Liver (tissue), 3 donors: Measurements from ENCODE around the gene SNX20.

ENCODE experiments used
- ATF3 ChIP-seq: IDR thresholded peaks from 2 replicates; pipeline ENCODE4 v1.6.1; 2016; ENCODE audit warnings: antibody characterized with exemption
- GABPA ChIP-seq, 2 donors: IDR thresholded peaks in 1 of 2; conservative IDR thresholded peaks in 1 of 2; 2 replicates each; pipeline ENCODE4 v1.6.1; 2016; ENCODE audit warnings: antibody characterized with exemption in 2 of 2, mild to moderate bottlenecking in 1 of 2, moderate library complexity in 1 of 2
- NR2F2 ChIP-seq: IDR thresholded peaks from 2 replicates; pipeline ENCODE4 v1.6.1; 2016; ENCODE audit warnings: antibody characterized with exemption
- RAD21 ChIP-seq, 2 donors: IDR thresholded peaks; 2 replicates each; pipeline ENCODE4 v1.6.1; 2016; ENCODE audit warnings: antibody characterized with exemption in 2 of 2, mild to moderate bottlenecking in 2 of 2
- SP1 ChIP-seq: IDR thresholded peaks from 2 replicates; pipeline ENCODE4 v1.6.1; 2018; ENCODE audit warnings: antibody characterized with exemption, mild to moderate bottlenecking
- TAF1 ChIP-seq: conservative IDR thresholded peaks from 2 replicates; pipeline ENCODE4 v1.6.1; 2016; ENCODE audit warnings: antibody characterized with exemption, mild to moderate bottlenecking
- ZBTB33 ChIP-seq: IDR thresholded peaks from 2 replicates; pipeline ENCODE4 v1.6.1; 2016; ENCODE audit warnings: antibody characterized with exemption
- TF ChIP-seq, protein P1 (sequence below): fragments of 150-350 bp; IDR thresholded peaks from 2 replicates; pipeline ENCODE4 v1.5.1; 2017; ENCODE audit warnings: improper control_type of control experiment, low read depth, low read length; ENCODE audit not compliant: missing input control
- TF ChIP-seq, protein P2 (sequence below): IDR thresholded peaks from 2 replicates; pipeline ENCODE4 v1.6.1; 2016; ENCODE audit warnings: antibody characterized with exemption
- donor health status: healthy.
- donor health status: healthy.

GRCh38 chr16:50681021-50681885 lies at the start of gene SNX20:
- TF ChIP-seq GABPA (IDR thresholded peaks at IDR 0.05 in 1 of 2, conservative IDR thresholded peaks at IDR 0.05 in 1 of 2) (no peak), SP1 (no peak), ZBTB33 (no peak), TAF1 (no peak), ATF3 (no peak), NR2F2 (no peak), RAD21 (IDR thresholded peaks at IDR 0.05) (no peak)
- TF ChIP-seq, protein P1, sequence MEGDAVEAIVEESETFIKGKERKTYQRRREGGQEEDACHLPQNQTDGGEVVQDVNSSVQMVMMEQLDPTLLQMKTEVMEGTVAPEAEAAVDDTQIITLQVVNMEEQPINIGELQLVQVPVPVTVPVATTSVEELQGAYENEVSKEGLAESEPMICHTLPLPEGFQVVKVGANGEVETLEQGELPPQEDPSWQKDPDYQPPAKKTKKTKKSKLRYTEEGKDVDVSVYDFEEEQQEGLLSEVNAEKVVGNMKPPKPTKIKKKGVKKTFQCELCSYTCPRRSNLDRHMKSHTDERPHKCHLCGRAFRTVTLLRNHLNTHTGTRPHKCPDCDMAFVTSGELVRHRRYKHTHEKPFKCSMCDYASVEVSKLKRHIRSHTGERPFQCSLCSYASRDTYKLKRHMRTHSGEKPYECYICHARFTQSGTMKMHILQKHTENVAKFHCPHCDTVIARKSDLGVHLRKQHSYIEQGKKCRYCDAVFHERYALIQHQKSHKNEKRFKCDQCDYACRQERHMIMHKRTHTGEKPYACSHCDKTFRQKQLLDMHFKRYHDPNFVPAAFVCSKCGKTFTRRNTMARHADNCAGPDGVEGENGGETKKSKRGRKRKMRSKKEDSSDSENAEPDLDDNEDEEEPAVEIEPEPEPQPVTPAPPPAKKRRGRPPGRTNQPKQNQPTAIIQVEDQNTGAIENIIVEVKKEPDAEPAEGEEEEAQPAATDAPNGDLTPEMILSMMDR: no peak
- TF ChIP-seq, protein P2, sequence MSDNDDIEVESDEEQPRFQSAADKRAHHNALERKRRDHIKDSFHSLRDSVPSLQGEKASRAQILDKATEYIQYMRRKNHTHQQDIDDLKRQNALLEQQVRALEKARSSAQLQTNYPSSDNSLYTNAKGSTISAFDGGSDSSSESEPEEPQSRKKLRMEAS: no peak
